ENCODE measurements around the gene ALK. TPM values are rescaled to one million over a fixed set of nuclear protein-coding genes. Genes with fewer than 3 reads are reported as not detected.

The ALK gene
- total RNA-seq, 1 donor from 2014 or later, result not detected

GRCh38 chr2:29524652-29525051, 396.7 kb downstream of the ALK start:
- intact Hi-C loops (cut with DNase I), result no loop called here
- no peak for DNase-seq (ENCODE audit: low spot score in 2 of 2)
- TF ChIP-seq CTCF (IDR thresholded peaks at IDR 0.05), result no peak
- H3K27me3 ChIP-seq, result no peaks in the 10 kb centered on the region
- H3K4me1 ChIP-seq, result no peaks in the 10 kb centered on the region
- no peaks in the 10 kb centered on the region for H3K36me3 ChIP-seq
- H3K4me3 ChIP-seq, result no peak overlapping the region
- H3K9me3 ChIP-seq, result no peaks in the 10 kb centered on the region
- H3K27ac ChIP-seq, result no peak overlapping the region

GRCh38 chr2:29522951-29523669, 398.3 kb downstream of the ALK start:
- Histone ChIP-seq H3K27ac (no peak overlapping the region), H3K4me3 (no peak overlapping the region), H3K4me1 (no peaks in the 10 kb centered on the region), H3K36me3 (no peaks in the 10 kb centered on the region), H3K27me3 (no peaks in the 10 kb centered on the region), H3K9me3 (no peaks in the 10 kb centered on the region)
- no peak for DNase-seq (ENCODE audit: low spot score in 2 of 2)
- no peak for TF ChIP-seq CTCF (IDR thresholded peaks at IDR 0.05)
- intact Hi-C loops (cut with DNase I), result no loop called here

GRCh38 chr2:29520001-29520400, 401.4 kb downstream of the ALK start:
- H3K36me3 ChIP-seq, result no peaks in the 10 kb centered on the region

GRCh38 chr2:29519338-29519925, 402.0 kb downstream of the ALK start:
- Histone ChIP-seq H3K27ac (no peak overlapping the region), H3K4me1 (no peaks in the 10 kb centered on the region), H3K27me3 (no peaks in the 10 kb centered on the region), H3K9me3 (no peaks in the 10 kb centered on the region), H3K4me3 (no peak overlapping the region), H3K36me3 (no peaks in the 10 kb centered on the region)
- intact Hi-C loops (cut with DNase I), result no loop called here
- TF ChIP-seq CTCF (IDR thresholded peaks at IDR 0.05), result no peak
- DNase-seq (ENCODE audit: low spot score in 2 of 2), result no peak

More at GRCh38 chr2:29520001-29520400, 401.4 kb downstream of the ALK start:
- Histone ChIP-seq H3K27ac (no peak overlapping the region), H3K9me3 (no peaks in the 10 kb centered on the region), H3K4me3 (no peak overlapping the region), H3K27me3 (no peaks in the 10 kb centered on the region), H3K4me1 (no peaks in the 10 kb centered on the region)
- DNase-seq (ENCODE audit: low spot score in 2 of 2), result no peak
- intact Hi-C loops (cut with DNase I), result no loop called here
- TF ChIP-seq CTCF (IDR thresholded peaks at IDR 0.05), result no peak

- Histone ChIP-seq H3K36me3 (no peaks in the 10 kb centered on the region), H3K27me3 (no peaks in the 10 kb centered on the region), H3K9me3 (no peaks in the 10 kb centered on the region), H3K4me3 (no peak overlapping the region), H3K4me1 (no peaks in the 10 kb centered on the region), H3K27ac (no peak overlapping the region)
- DNase-seq (ENCODE audit: low spot score in 2 of 2), result no peak
- TF ChIP-seq CTCF (IDR thresholded peaks at IDR 0.05), result no peak
- intact Hi-C loops (cut with DNase I), result no loop called here
Measured at GRCh38 chr2:29518646-29519337, 402.6 kb downstream of the ALK start.
